Caki2 (cell line): ENCODE results near the gene TIGD7. TPM values are rescaled to one million over a fixed set of nuclear protein-coding genes. Genes with fewer than 3 reads are reported as not detected.

Experiments used
- DNase-seq: peaks from one replicate; pipeline ENCODE4 v3.0.0-alpha.2; 2015; ENCODE audit warnings: low read depth
- in situ Hi-C: cut with HindIII; loops from 2 replicates; pipeline ENCODE4 v1.10.0; 2016; ENCODE audit warnings: low sequenced_read_pairs, low pct_unique_long_range_greater_than_20kb, mixed read lengths
- total RNA-seq: library from RNA; depleted of rRNA; stranded (reverse); fragments of >200 nt; shearing (Covaris generic); gene quantifications from 2 replicates; pipeline ENCODE4 v1.2.3, GENCODE V29; 2014; ENCODE audit warnings: low replicate concordance; rRNA removed

Gene TIGD7
- total RNA-seq, 1 experiment from 2014 or later: 5.7 TPM

- DNase-seq: no peak
- in situ Hi-C loops: no loop called here
Observed at GRCh38 chr16:3256146-3256865, 48.9 kb downstream of the TIGD7 start, which contains the start of gene MEFV. MEFV (minus strand) TSS chr16:3256633; CDS start chr16:3256587, 46 bp downstream.

GRCh38 chr16:3254309-3254708 lies 50.9 kb downstream of the TIGD7 start:
- in situ Hi-C loops: no loop called here
- no peak for DNase-seq

- in situ Hi-C loops: no loop called here
- no peak for DNase-seq
Observed at GRCh38 chr16:3252967-3253366, 52.3 kb downstream of the TIGD7 start.

GRCh38 chr16:3249451-3249850 lies 55.8 kb downstream of the TIGD7 start:
- in situ Hi-C loops: no loop called here
- DNase-seq: no peak

GRCh38 chr16:3249020-3249419 lies 56.2 kb downstream of the TIGD7 start:
- DNase-seq: no peak
- in situ Hi-C loops: no loop called here

Other genes with a start within 250 kb of the TIGD7 start
- 171 and 219 TPM in 2 replicates for gene IL32, start 239.8 kb downstream of the TIGD7 start, total RNA-seq
- not detected in 2 replicates for gene ZSCAN10, start 206.1 kb downstream of the TIGD7 start, total RNA-seq
- gene ZNF205, start 192.8 kb downstream of the TIGD7 start, total RNA-seq: 20.0 and 28.4 TPM in 2 replicates
- 2.6 and 4.8 TPM in 2 replicates for gene ZNF213, start 170.4 kb downstream of the TIGD7 start, total RNA-seq
- not detected in 2 replicates for gene OR1F1, start 117.2 kb downstream of the TIGD7 start, total RNA-seq
- 12.1 and 12.8 TPM in 2 replicates for gene ZNF200, start 70.3 kb downstream of the TIGD7 start, total RNA-seq
- not detected in 2 replicates for gene MEFV, start 48.8 kb downstream of the TIGD7 start, total RNA-seq
- gene ZNF263, start 21.9 kb downstream of the TIGD7 start, total RNA-seq: 58.5 and 90.0 TPM in 2 replicates
- 7.9 and 21.0 TPM in 2 replicates for gene ZNF75A, start 67 bp upstream of the TIGD7 start, total RNA-seq
- not detected in 2 replicates for gene OR2C1, start 50.5 kb upstream of the TIGD7 start, total RNA-seq
- gene ZSCAN32, start 95.6 kb upstream of the TIGD7 start, total RNA-seq: 19.6 and 23.3 TPM in 2 replicates
- 16.4 and 27.0 TPM in 2 replicates for gene ZNF174, start 95.8 kb upstream of the TIGD7 start, total RNA-seq
- gene ZNF597, start 138.1 kb upstream of the TIGD7 start, total RNA-seq: 1.5 and 3.8 TPM in 2 replicates
- 15.5 and 32.5 TPM in 2 replicates for gene NAA60, start 138.2 kb upstream of the TIGD7 start, total RNA-seq
- not detected in 2 replicates for gene C16orf90, start 190.1 kb upstream of the TIGD7 start, total RNA-seq
- gene CLUAP1, start 195.6 kb upstream of the TIGD7 start, total RNA-seq: 27.2 and 27.6 TPM in 2 replicates